Measurements from ENCODE around the gene GPR158.

GPR158 gene

GRCh38 chr10:25398680-25399079 lies 223.9 kb downstream of the GPR158 start:
- DNase-seq (ENCODE audit: low spot score), result no peak

DNA sequence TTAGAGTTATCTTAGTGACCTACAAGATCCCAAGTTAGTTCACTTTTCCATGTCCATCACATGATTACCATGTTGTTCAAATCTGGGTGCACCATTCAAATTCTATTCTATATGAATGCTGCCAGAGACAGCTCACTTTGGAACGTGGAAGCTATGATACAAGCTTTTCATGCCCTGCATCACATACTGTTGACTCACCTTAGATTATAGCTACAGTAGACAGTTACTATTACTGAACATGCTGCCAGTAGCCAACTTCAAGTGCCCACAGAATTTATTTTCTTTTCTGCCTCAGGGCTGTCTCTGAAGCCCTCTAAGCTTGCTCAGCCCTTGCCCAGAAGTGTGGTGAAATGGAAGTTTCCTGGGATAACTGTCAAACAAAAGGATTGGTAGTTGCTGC lies 231.1 kb downstream of the GPR158 start:
- DNase-seq (ENCODE audit: low spot score), result no peak

DNA sequence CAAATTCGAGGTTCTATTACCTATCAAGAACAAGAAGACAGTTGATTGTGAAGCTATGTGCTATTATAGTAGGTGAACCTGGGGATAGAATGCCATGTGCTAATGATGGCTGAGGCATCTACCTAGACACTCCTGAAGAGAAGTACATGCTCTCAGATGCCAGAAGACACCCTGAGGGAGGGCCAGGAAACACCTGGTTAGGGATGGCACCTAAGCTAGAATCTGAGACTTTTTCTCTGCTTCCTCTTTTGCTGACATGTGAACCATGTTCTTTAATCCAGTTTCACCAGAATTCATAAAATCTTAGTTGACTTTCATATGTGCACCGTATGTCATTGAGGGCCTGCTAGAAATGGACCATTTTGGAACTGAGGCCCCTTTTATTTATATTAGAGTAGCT lies 242.8 kb downstream of the GPR158 start:
- DNase-seq (ENCODE audit: low spot score), result no peak

DNA sequence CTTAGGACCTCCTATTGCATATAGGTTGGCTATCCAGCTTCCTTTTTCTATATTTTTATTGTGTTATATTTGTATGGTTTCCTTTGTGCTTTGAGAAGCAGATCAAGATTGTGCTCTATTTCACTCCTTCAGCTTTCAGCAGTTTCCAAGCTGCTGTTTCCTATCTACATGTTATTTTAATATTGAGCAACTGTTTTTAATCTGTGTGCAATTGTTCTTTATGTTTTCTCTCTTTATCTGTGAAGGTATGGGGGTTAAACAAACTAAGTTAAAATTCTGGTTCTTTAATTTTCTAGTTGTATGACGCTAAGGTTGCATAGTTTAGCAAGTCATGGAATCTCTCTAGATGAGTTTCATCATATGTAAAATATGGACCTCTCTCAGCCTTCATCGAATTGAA lies 251.0 kb downstream of the GPR158 start:
- no peak for DNase-seq (ENCODE audit: low spot score)

DNA sequence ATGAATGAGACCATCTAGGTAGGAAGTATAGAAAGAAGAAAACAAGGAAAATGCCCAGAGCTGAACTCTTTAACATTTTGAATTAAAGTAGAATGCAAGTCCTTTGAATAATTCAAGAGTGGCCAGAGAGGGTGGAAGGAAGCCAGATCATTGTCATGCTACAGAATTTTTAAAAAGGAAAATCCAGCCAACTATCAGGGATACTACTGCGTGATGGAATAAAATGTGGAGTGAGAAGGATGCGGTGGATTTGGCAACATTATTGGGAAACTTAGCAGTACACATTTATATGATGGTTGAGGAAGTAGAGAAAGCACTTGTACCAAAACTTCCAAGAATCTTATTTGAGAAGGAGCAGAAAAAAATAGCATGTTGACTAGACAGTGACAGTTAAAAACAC lies 261.6 kb downstream of the GPR158 start:
- no peak for DNase-seq (ENCODE audit: low spot score)

DNA sequence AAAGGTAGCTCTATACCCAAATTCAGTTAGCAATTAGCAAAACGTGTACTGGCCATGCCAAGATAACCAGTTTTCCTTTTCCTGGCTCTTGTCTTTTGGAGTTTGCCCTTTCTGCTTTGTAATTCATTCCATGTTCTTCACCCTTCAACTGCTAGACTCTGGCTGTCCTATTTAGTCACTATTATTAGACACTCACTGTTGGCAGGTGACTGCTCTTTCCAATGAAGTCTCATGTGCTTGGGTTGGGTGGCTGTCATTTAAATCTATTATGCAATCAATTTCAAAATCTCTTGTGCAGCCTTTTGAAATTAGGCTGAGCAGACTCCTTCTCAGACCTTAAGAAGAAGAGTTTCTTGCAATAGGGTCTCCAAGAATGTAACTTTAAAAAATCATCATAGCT lies 266.5 kb downstream of the GPR158 start:
- no peak for DNase-seq (ENCODE audit: low spot score)

GRCh38 chr10:25444266-25444665 lies 269.5 kb downstream of the GPR158 start:
- no peak for DNase-seq (ENCODE audit: low spot score)

GRCh38 chr10:25451401-25451800 lies 276.6 kb downstream of the GPR158 start:
- no peak for DNase-seq (ENCODE audit: low spot score)

GRCh38 chr10:25453619-25454018 lies 278.8 kb downstream of the GPR158 start:
- no peak for DNase-seq (ENCODE audit: low spot score)

DNA sequence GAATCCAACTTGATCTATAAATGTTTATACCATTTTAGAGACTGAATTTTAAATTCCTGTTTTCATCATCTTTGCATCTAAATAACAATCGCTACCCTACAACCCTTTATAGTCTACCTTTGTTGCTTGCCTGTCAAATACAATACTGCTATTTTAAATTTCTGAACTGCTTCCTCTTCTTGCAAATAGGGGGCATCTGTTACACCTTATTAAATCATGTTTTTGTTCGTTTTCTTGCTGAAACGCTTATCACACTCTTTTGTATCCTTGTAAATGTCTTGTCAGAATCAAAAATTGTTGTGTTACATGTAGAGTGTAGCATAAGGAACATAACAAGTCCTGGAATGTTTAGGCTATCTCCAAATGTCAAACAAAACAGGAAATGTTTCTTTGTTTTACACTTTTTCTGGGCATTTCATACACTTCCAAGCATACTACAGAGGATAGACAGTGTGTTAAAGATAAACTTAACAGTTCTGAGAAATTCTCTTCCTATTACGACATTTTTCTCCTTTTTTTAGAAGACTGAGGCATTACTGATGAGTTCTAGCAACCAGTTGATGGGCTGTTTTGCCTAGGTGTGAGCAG lies 281.3 kb downstream of the GPR158 start:
- no peak for DNase-seq (ENCODE audit: low spot score)

DNA sequence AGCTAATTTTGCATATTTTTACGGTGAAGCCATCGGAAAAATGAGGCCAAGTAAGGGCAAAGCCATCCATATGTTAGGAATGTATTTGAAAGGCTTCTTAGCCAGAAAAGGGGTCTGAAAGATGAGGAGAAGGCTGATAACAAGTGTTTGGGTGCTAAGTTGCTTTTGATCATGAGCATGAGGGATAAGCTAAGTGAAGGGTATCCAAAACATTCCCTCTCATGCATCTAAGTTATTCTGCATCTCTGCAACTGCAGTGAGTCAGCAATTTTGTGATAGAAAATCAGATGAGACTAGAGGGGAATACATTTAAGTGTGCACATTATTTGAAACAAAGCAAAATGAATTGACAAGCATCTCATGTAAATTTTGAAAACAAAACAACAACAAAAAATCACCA lies 282.8 kb downstream of the GPR158 start:
- DNase-seq (ENCODE audit: low spot score), result no peak

- no peak for DNase-seq (ENCODE audit: low spot score)
Measured at GRCh38 chr10:25465582-25466372, 291.0 kb downstream of the GPR158 start.

DNA sequence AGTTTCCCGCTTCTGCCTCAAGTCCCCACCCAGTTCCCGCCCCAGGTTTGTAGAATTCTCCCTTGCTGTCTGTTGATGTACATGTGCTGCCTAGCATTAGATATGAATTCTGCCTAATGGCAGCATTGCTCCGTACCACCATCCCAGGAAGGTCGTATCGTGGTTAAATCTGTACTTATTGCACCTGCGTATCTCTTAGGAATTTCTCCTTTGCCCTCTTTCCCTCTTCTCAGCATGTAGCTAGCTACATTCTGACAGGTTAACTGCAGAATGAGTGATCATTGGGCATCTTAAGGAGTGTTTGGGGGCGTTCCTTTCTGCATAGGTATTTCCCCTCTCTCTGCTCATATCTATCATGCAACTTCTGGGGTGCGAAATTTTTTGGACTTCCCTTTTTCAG lies 293.1 kb downstream of the GPR158 start:
- DNase-seq (ENCODE audit: low spot score), result no peak

DNA sequence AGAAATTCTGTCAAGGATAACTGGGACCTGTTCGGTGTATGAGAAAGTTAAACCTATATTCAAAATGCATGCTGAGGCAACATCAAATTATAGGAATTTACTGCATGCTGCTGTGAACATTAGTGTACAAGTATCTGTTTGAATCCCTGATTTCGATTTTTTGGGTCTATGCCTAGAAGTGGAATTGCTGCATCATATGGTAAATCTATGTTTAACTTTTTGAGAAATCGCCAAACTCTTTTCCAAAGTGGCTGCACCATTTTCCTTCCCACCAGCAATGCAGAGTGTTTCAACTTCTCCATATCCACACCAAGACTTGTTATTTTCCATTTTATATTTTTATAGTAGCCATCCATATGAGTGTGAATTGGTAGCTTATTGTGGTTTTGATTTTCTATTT lies 306.7 kb downstream of the GPR158 start:
- DNase-seq (ENCODE audit: low spot score), result no peak

DNA sequence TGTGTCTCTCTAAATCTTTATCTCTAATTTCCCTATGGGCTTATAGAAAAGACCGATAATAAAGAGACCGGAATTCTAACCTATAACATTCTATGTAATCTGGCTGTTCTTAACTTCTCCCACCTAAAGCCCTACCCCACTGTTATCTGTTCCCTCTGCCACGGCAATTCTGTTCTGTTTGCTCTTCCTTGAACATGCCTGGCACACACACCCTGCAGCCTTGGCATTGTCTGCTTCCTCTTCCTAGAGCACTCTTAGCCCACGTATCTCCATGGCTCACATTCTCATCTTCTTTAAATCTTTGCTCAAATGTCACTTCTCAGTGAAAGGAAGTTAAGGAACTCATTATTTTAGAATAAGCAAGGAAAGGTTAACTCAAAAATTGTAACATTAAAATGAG lies 309.2 kb downstream of the GPR158 start:
- no peak for DNase-seq (ENCODE audit: low spot score)

DNA sequence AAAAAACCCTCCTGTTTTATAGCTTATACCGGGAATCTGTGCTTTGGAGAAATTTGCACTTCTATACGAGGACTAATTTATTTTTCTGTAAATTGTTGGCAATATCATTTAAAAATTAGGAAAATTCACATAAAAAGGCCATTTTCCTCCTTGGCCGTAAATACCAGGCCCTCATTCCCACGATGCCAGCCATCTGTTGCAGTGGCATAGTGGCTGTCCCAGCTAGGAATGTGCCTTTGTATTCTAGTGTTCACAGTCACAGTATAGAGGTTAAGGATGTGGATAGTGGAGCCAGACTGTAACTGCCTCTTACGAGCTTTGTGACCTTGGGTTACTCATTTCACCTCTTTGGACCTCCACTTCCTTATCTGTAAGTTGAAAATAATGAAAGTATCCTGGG lies 312.5 kb downstream of the GPR158 start:
- DNase-seq (ENCODE audit: low spot score), result no peak

GRCh38 chr10:25492040-25492439 lies 317.2 kb downstream of the GPR158 start:
- no peak for DNase-seq (ENCODE audit: low spot score)

DNA sequence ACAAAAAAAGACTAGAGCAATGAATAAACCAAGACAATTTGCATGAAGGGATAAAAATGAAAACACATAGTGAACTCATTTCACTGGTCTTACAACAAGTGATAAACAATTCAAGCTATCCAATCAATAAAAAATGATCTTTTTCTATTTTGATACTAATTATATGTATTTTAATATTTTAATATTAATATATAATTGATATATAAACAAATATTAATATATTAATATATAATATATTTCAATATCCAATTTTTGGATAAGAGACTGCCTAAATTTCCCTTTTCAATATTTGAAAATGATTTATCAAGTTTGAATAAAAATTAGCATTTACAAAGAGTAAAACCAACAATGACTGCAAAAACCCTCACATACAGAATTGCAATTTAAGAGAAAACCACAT lies 317.9 kb downstream of the GPR158 start:
- DNase-seq (ENCODE audit: low spot score), result no peak

GRCh38 chr10:25493122-25493893 lies 318.5 kb downstream of the GPR158 start:
- peak; percentile 47 for DNase-seq (ENCODE audit: low spot score)

DNA sequence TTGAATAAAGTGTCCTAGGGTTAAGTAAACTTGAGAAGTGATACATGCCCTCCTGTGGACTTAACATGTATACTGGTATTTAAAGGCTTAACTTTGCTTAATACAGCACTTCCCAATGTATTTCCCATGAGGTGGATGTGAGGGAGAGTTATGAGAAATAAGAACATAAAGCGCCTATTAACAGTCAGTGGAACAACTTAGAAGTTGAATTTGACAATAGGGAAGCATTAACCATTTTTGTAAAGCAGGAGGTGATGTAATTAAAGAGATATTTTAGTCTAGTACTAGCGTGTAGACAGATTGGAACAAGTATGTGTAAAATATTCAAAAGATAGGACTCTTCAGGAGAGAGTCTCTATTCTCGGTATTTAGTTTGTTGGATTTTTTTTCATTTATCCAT lies 322.4 kb downstream of the GPR158 start:
- DNase-seq (ENCODE audit: low spot score), result no peak

DNA sequence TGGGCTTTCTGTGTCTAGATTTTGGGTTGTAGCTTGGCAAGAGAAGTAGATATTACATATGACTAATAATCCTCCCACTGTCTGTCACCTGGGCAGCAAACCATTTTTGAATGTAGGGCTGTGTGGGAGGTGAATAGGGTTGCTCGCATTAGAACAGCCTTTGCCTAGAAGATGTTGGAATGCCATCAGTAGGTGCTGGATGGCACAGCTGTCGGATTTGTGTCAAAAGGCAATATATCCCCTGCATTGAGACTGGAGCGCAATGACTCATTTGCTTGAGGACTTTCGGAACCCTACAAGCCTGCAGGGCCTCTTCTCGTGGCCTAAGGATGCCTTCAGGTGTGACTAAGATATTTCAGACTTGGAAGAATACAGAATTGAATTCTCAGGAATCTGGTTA lies 323.8 kb downstream of the GPR158 start:
- no peak for DNase-seq (ENCODE audit: low spot score)

GRCh38 chr10:25501912-25502311 lies 327.1 kb downstream of the GPR158 start:
- no peak for DNase-seq (ENCODE audit: low spot score)

GRCh38 chr10:25502453-25502852 lies 327.7 kb downstream of the GPR158 start:
- no peak for DNase-seq (ENCODE audit: low spot score)

Measured in kidney capillary endothelial cell (primary cell).